Measurements from ENCODE around the gene ARHGAP42. TPM values are rescaled to one million over a fixed set of nuclear protein-coding genes. Genes with fewer than 3 reads are reported as not detected.

The ARHGAP42 gene
- polyA plus RNA-seq, 3 donors: 0.13 TPM; not detected in 2

- Histone ChIP-seq H3K4me1 (ENCODE audit: control insufficient read depth in 1 of 2, insufficient read depth in 2 of 2, low read length in 2 of 2) (no peaks in the 10 kb centered on the region), H3K36me3 (replicated peaks in 1 of 2; ENCODE audit: control insufficient read depth in 1 of 2, insufficient read depth in 2 of 2, low read length in 2 of 2) (no peaks in the 10 kb centered on the region), H3K9me3 (replicated peaks in 1 of 2; ENCODE audit: control insufficient read depth in 1 of 2, insufficient read depth in 1 of 2, low read length in 2 of 2) (no peaks in the 10 kb centered on the region), H3K4me2 (replicated peaks; ENCODE audit: extremely low read depth, low read length, poor library complexity, severe bottlenecking) (no peak overlapping the region), H3K4me3 (replicated peaks in 1 of 3; ENCODE audit: low read depth in 2 of 3, low read length in 3 of 3) (no peak overlapping the region), H3K27ac (ENCODE audit: low read depth in 1 of 2, low read length in 2 of 2) (no peak overlapping the region), H3K79me2 (ENCODE audit: insufficient read depth, low read length) (no peaks in the 10 kb centered on the region), H3K27me3 (ENCODE audit: control insufficient read depth in 2 of 2, insufficient read depth in 2 of 2, low read length in 2 of 2) (no peaks in the 10 kb centered on the region), H3K9ac (ENCODE audit: insufficient read depth, low read length, poor library complexity, severe bottlenecking) (no peak overlapping the region), H4K20me1 (ENCODE audit: insufficient read depth, low read length) (no peaks in the 10 kb centered on the region), H2AFZ (ENCODE audit: insufficient read depth, low read depth, low read length, poor library complexity, severe bottlenecking) (no peak overlapping the region)
- WGBS (ENCODE audit: insufficient coverage): 80% methylated on average over 1 of the region's 3 CpGs
- no peaks in the 10 kb centered on the region for H3K36me3 Mint-ChIP-seq
- no peaks in the 10 kb centered on the region for H3K27me3 Mint-ChIP-seq (ENCODE audit: low read depth in 3 of 3)
- H3K27ac Mint-ChIP-seq: no peak overlapping the region
- intact Hi-C loops (cut with micrococcal nuclease): no loop called here
- no peak for DNase-seq
- H3K4me1 Mint-ChIP-seq: no peaks in the 10 kb centered on the region
- H3K4me3 Mint-ChIP-seq: no peak overlapping the region
- H3K9me3 Mint-ChIP-seq: peaks cover 0 to 3% (median 0%) of the 10 kb centered on the region in 7 donors
- TF ChIP-seq CTCF (IDR thresholded peaks at IDR 0.05): no peak
These were observed 297.6 kb downstream of the ARHGAP42 start for GRCh38 chr11:100984668-100985067.

- Histone ChIP-seq H4K20me1 (ENCODE audit: insufficient read depth, low read length) (no peaks in the 10 kb centered on the region), H3K27ac (ENCODE audit: low read depth in 1 of 2, low read length in 2 of 2) (no peak overlapping the region), H2AFZ (ENCODE audit: insufficient read depth, low read depth, low read length, poor library complexity, severe bottlenecking) (no peak overlapping the region), H3K9me3 (replicated peaks in 1 of 2; ENCODE audit: control insufficient read depth in 1 of 2, insufficient read depth in 1 of 2, low read length in 2 of 2) (no peaks in the 10 kb centered on the region), H3K36me3 (replicated peaks in 1 of 2; ENCODE audit: control insufficient read depth in 1 of 2, insufficient read depth in 2 of 2, low read length in 2 of 2) (no peaks in the 10 kb centered on the region), H3K4me1 (ENCODE audit: control insufficient read depth in 1 of 2, insufficient read depth in 2 of 2, low read length in 2 of 2) (no peaks in the 10 kb centered on the region), H3K9ac (ENCODE audit: insufficient read depth, low read length, poor library complexity, severe bottlenecking) (no peak overlapping the region), H3K27me3 (ENCODE audit: control insufficient read depth in 2 of 2, insufficient read depth in 2 of 2, low read length in 2 of 2) (no peaks in the 10 kb centered on the region), H3K79me2 (ENCODE audit: insufficient read depth, low read length) (no peaks in the 10 kb centered on the region), H3K4me3 (replicated peaks in 1 of 3; ENCODE audit: low read depth in 2 of 3, low read length in 3 of 3) (no peak overlapping the region), H3K4me2 (replicated peaks; ENCODE audit: extremely low read depth, low read length, poor library complexity, severe bottlenecking) (no peak overlapping the region)
- intact Hi-C loops (cut with micrococcal nuclease): no loop called here
- no peaks in the 10 kb centered on the region for H3K4me1 Mint-ChIP-seq
- no peak for TF ChIP-seq CTCF (IDR thresholded peaks at IDR 0.05)
- no peak overlapping the region for H3K27ac Mint-ChIP-seq
- H3K9me3 Mint-ChIP-seq: peaks cover 0 to 6% (median 0%) of the 10 kb centered on the region in 7 donors
- no CpG with 5 or more reads among the region's 1 CpG for WGBS (ENCODE audit: insufficient coverage)
- no peak for DNase-seq
- no peaks in the 10 kb centered on the region for H3K36me3 Mint-ChIP-seq
- no peak overlapping the region for H3K4me3 Mint-ChIP-seq
- no peaks in the 10 kb centered on the region for H3K27me3 Mint-ChIP-seq (ENCODE audit: low read depth in 3 of 3)
These were observed 303.8 kb downstream of the ARHGAP42 start for GRCh38 chr11:100990931-100991330.

Measured in CD14-positive monocyte (primary cell).